ENCODE data around the gene KRTAP4-7. TPM values are rescaled to one million over a fixed set of nuclear protein-coding genes. Genes with fewer than 3 reads are reported as not detected.

The KRTAP4-7 gene
- total and polyA plus RNA-seq, 2 donors (not counting 3 experiments of a cell fraction or from before 2014, with no cell fraction given): not detected

- no TSS peak for BruUV-seq (replicated peaks)
- ChIA-PET POLR2A (no interaction called here), CTCF (no interaction called here)
- no peaks in the 10 kb centered on the region for H3K4me1 ChIP-seq (ENCODE audit: control insufficient read depth, extremely low read depth, insufficient read depth, low read length)
- no peak overlapping the region for H2AFZ ChIP-seq (ENCODE audit: low read depth, low read length)
- H3K9me3 ChIP-seq (replicated peaks; ENCODE audit: control insufficient read depth, insufficient read depth, low read length): no peaks in the 10 kb centered on the region
- H3K27ac ChIP-seq (ENCODE audit: insufficient read depth, low read depth, low read length): no peak overlapping the region
- H3K4me3 ChIP-seq (replicated peaks in 1 of 3; ENCODE audit: insufficient read depth in 1 of 3, low read depth in 1 of 3, low read length in 3 of 3): no peak overlapping the region
- no peaks in the 10 kb centered on the region for H4K20me1 ChIP-seq (replicated peaks; ENCODE audit: control insufficient read depth, extremely low read depth, insufficient read depth, low read length)
- dilution Hi-C loops (cut with MboI; ENCODE audit: extremely low pct_ligation_motif_present, low sequenced_read_pairs): no loop called here
- no peaks in the 10 kb centered on the region for H3K79me2 ChIP-seq (ENCODE audit: control insufficient read depth, insufficient read depth, low read length)
- no peak overlapping the region for H3K9ac ChIP-seq (replicated peaks; ENCODE audit: extremely low read depth, insufficient read depth, low read length)
- intact Hi-C loops (cut with micrococcal nuclease): no loop called here
- DNase-seq (ENCODE audit: low read depth, low spot score) (no peak), FAIRE-seq (no peak)
- TF ChIP-seq POLR2AphosphoS5 (IDR thresholded peaks at IDR 0.05; ENCODE audit: insufficient read depth, low read depth, low read length) (no peak), JUN (IDR thresholded peaks at IDR 0.05; ENCODE audit: borderline replicate concordance, insufficient read depth, insufficient read length, low read depth) (no peak), EZH2 (IDR thresholded peaks at IDR 0.05; ENCODE audit: borderline replicate concordance, low read depth, low read length, severe bottlenecking) (no peak), MAX (IDR thresholded peaks at IDR 0.05; ENCODE audit: insufficient read depth, insufficient read length) (no peak), GATA2 (IDR thresholded peaks at IDR 0.05; ENCODE audit: insufficient read depth, insufficient read length, low read depth, low read length) (no peak), FOS (IDR thresholded peaks at IDR 0.05; ENCODE audit: borderline replicate concordance, insufficient read depth, low read length) (no peak), MYC (IDR thresholded peaks at IDR 0.05; ENCODE audit: low read depth, low read length) (no peak), POLR2A (IDR thresholded peaks at IDR 0.05; ENCODE audit: low read depth, low read length) (no peak)
- TF ChIP-seq, protein P1, sequence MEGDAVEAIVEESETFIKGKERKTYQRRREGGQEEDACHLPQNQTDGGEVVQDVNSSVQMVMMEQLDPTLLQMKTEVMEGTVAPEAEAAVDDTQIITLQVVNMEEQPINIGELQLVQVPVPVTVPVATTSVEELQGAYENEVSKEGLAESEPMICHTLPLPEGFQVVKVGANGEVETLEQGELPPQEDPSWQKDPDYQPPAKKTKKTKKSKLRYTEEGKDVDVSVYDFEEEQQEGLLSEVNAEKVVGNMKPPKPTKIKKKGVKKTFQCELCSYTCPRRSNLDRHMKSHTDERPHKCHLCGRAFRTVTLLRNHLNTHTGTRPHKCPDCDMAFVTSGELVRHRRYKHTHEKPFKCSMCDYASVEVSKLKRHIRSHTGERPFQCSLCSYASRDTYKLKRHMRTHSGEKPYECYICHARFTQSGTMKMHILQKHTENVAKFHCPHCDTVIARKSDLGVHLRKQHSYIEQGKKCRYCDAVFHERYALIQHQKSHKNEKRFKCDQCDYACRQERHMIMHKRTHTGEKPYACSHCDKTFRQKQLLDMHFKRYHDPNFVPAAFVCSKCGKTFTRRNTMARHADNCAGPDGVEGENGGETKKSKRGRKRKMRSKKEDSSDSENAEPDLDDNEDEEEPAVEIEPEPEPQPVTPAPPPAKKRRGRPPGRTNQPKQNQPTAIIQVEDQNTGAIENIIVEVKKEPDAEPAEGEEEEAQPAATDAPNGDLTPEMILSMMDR (IDR thresholded peaks at IDR 0.05; ENCODE audit: extremely low read depth in 1 of 2, insufficient read depth in 1 of 2, low read depth in 1 of 2, low read length in 2 of 2): no peak
- H3K27me3 ChIP-seq (ENCODE audit: control insufficient read depth in 2 of 2, insufficient read depth in 2 of 2, low read length in 2 of 2): peaks cover 0 to 3% of the 10 kb centered on the region in 2 experiments
- H3K9me1 ChIP-seq (replicated peaks; ENCODE audit: control insufficient read depth, extremely low read depth, insufficient read depth, low read length): no peaks in the 10 kb centered on the region
- H3K36me3 ChIP-seq (ENCODE audit: control insufficient read depth in 2 of 2, extremely low read depth in 1 of 2, insufficient read depth in 2 of 2, low read length in 2 of 2): no peaks in the 10 kb centered on the region
- H3K4me2 ChIP-seq (ENCODE audit: insufficient read depth, low read length): no peak overlapping the region
These were observed 42.5 kb downstream of the KRTAP4-7 start for GRCh38 chr17:41126412-41126811.
